Endothelial cell of umbilical vein (primary cell): ENCODE measurements around the gene ZDHHC14. TPM values are rescaled to one million over a fixed set of nuclear protein-coding genes. Genes with fewer than 3 reads are reported as not detected.

Source experiments
- BruUV-seq: library from RNA; stranded (reverse); fragments of 400-500 nt; replicated peaks from 2 replicates; lab custom pipeline; 2021; lab: Mats Ljungman, UMichigan
- CTCF ChIA-PET: fragments of 300-600, 350-600 bp; sonication (Branson Sonifier 250); formaldehyde crosslinking; loops from one replicate; lab custom pipeline; 2021; ENCODE audit warnings: antibody characterized with exemption, inconsistent platforms; lab: Charles Lee
- POLR2A ChIA-PET: fragments of 300-600, 350-600 bp; sonication (Branson Sonifier 250); formaldehyde crosslinking; loops from one replicate; lab custom pipeline; 2021; ENCODE audit warnings: antibody characterized with exemption, inconsistent platforms; lab: Charles Lee
- DNase-seq: peaks from one replicate; pipeline ENCODE4 v3.0.0-alpha.2; 2011; ENCODE audit warnings: low read depth, low spot score
- FAIRE-seq: peaks from 2 replicates; lab custom pipeline; 2011; peaks lifted over from hg19 to GRCh38; lab: Jason Lieb, UNC
- H2AFZ ChIP-seq: 2 replicates; pipeline ENCODE4 v1.6.0; 2012; ENCODE audit warnings: low read depth, low read length, control low read depth, inconsistent platforms
- H3K27ac ChIP-seq: 2 replicates; pipeline ENCODE4 v1.5.1; 2011; ENCODE audit warnings: low read depth, mild to moderate bottlenecking, control low read depth, low read length, moderate library complexity; ENCODE audit not compliant: insufficient read depth
- H3K27me3 ChIP-seq, 2 experiments: 2 replicates each; pipeline versions ENCODE4 v1.6.0 to v1.6.1; 2011; ENCODE audit warnings: low read length in 2 of 2, mixed read lengths in 1 of 2; ENCODE audit not compliant: control insufficient read depth in 2 of 2, insufficient read depth in 2 of 2
- H3K36me3 ChIP-seq, 2 experiments: 2 replicates in 1 of 2; 3 replicates in 1 of 2; pipeline ENCODE4 v1.5.1; 2011; ENCODE audit warnings: low read length in 2 of 2, mild to moderate bottlenecking in 1 of 2, moderate library complexity in 1 of 2; ENCODE audit not compliant: control insufficient read depth in 2 of 2, insufficient read depth in 2 of 2; ENCODE audit errors: extremely low read depth in 1 of 2
- H3K4me1 ChIP-seq: 3 replicates; pipeline ENCODE4 v1.5.1; 2011; ENCODE audit warnings: mild to moderate bottlenecking, low read length; ENCODE audit not compliant: control insufficient read depth, insufficient read depth; ENCODE audit errors: extremely low read depth
- H3K4me2 ChIP-seq: 2 replicates; pipeline ENCODE4 v1.6.1; 2011; ENCODE audit warnings: low read length, control low read depth, mixed read lengths; ENCODE audit not compliant: insufficient read depth
- H3K4me3 ChIP-seq, 3 experiments: fragments of 200-600 bp in 1 of 3; sonication (generic), shearing (Covaris generic) in 1 of 3; replicated peaks in 1 of 3; 2 replicates each; pipeline ENCODE4 v1.5.1; 2011 to 2016; ENCODE audit warnings: control low read depth in 3 of 3, low read length in 3 of 3, mild to moderate bottlenecking in 2 of 3, inconsistent platforms in 1 of 3, low read depth in 1 of 3, moderate library complexity in 1 of 3; ENCODE audit not compliant: insufficient read depth in 1 of 3
- H3K79me2 ChIP-seq: 2 replicates; pipeline ENCODE4 v1.6.0; 2012; ENCODE audit warnings: low read length, inconsistent platforms; ENCODE audit not compliant: control insufficient read depth, insufficient read depth
- H3K9ac ChIP-seq: replicated peaks from 2 replicates; pipeline ENCODE3; 2011; ENCODE audit warnings: low read length, control low read depth; ENCODE audit not compliant: insufficient read depth; ENCODE audit errors: extremely low read depth
- H3K9me1 ChIP-seq: replicated peaks from 3 replicates; pipeline ENCODE4 v1.6.0; 2011; ENCODE audit warnings: mild to moderate bottlenecking, low read length; ENCODE audit not compliant: control insufficient read depth, insufficient read depth; ENCODE audit errors: extremely low read depth
- H3K9me3 ChIP-seq: replicated peaks from 2 replicates; pipeline ENCODE4 v1.5.1; 2012; ENCODE audit warnings: low read length, inconsistent platforms; ENCODE audit not compliant: control insufficient read depth, insufficient read depth
- H4K20me1 ChIP-seq: replicated peaks from 2 replicates; pipeline ENCODE3; 2011; ENCODE audit warnings: mild to moderate bottlenecking, low read length; ENCODE audit not compliant: control insufficient read depth, insufficient read depth; ENCODE audit errors: extremely low read depth
- CTCF ChIP-seq, 2 donors: IDR thresholded peaks; 1 replicate in 1 of 2; 2 replicates in 1 of 2; pipeline ENCODE4 v1.5.1; 2011; ENCODE audit warnings: low read length in 2 of 2, mild to moderate bottlenecking in 2 of 2, moderate library complexity in 2 of 2, control low read depth in 1 of 2, inconsistent platforms in 1 of 2, low read depth in 1 of 2; ENCODE audit not compliant: insufficient read depth in 1 of 2; ENCODE audit errors: extremely low read depth in 1 of 2
- EZH2 ChIP-seq: IDR thresholded peaks from 2 replicates; pipeline ENCODE4 v1.6.1; 2012; ENCODE audit warnings: borderline replicate concordance, low read depth, mild to moderate bottlenecking, moderate library complexity, low read length, inconsistent platforms; ENCODE audit not compliant: severe bottlenecking
- FOS ChIP-seq: IDR thresholded peaks from 2 replicates; pipeline ENCODE4 v1.6.1; 2011; ENCODE audit warnings: mild to moderate bottlenecking, low read length, moderate library complexity, borderline replicate concordance; ENCODE audit not compliant: insufficient read depth
- GATA2 ChIP-seq: IDR thresholded peaks from 2 replicates; pipeline ENCODE4 v1.7.0; 2011; ENCODE audit warnings: low read depth, mild to moderate bottlenecking, moderate library complexity, mixed read lengths, low read length; ENCODE audit not compliant: insufficient read length, insufficient read depth
- JUN ChIP-seq: IDR thresholded peaks from 2 replicates; pipeline ENCODE4 v1.6.1; 2011; ENCODE audit warnings: borderline replicate concordance, low read depth; ENCODE audit not compliant: insufficient read length, insufficient read depth
- MAX ChIP-seq: IDR thresholded peaks from 2 replicates; pipeline ENCODE4 v1.6.1; 2011; ENCODE audit not compliant: insufficient read depth, insufficient read length
- MYC ChIP-seq: IDR thresholded peaks from one replicate; pipeline ENCODE4 v1.6.1; 2011; ENCODE audit warnings: mild to moderate bottlenecking, low read depth, low read length
- POLR2A ChIP-seq: IDR thresholded peaks from 2 replicates; pipeline ENCODE4 v1.6.1; 2012; ENCODE audit warnings: low read depth, mild to moderate bottlenecking, control low read depth, low read length
- POLR2AphosphoS5 ChIP-seq: IDR thresholded peaks from 2 replicates; pipeline ENCODE4 v1.6.1; 2012; ENCODE audit warnings: low read depth, mild to moderate bottlenecking, control low read depth, low read length, moderate library complexity; ENCODE audit not compliant: insufficient read depth
- dilution Hi-C: fragments of 300-500 bp; cut with MboI; formaldehyde crosslinking; loops from one replicate; pipeline ENCODE4 v1.15.0; 2019; ENCODE audit warnings: low sequenced_read_pairs; ENCODE audit not compliant: extremely low pct_ligation_motif_present
- intact Hi-C: fragments of 100-400 bp; cut with micrococcal nuclease; formaldehyde crosslinking; loops from one replicate; pipeline ENCODE4 v1.10.0; 2022
- polyA plus RNA-seq, 4 experiments: library from polyadenylated mRNA; depleted of rRNA in 3 of 4; stranded (reverse) in 3 of 4; unstranded in 1 of 4; fragments of >200 nt; gene quantifications; 2 replicates each; pipeline versions ENCODE4 v1.2.1 to v1.2.3, GENCODE V29; 2011 to 2012; ENCODE audit warnings: missing spikeins in 1 of 4
- total RNA-seq: library from RNA; stranded (reverse); gene quantifications from 2 replicates; pipeline ENCODE4 v1.2.3, GENCODE V29; 2021

The ZDHHC14 gene
- total and polyA plus RNA-seq, 2 donors (not counting 3 experiments of a cell fraction or from before 2014, with no cell fraction given) = 23.0 to 25.6 TPM

GRCh38 chr6:157468574-157468973, 87.6 kb downstream of the ZDHHC14 start:
- ChIA-PET CTCF (no interaction called here), POLR2A (no interaction called here)
- TF ChIP-seq JUN (no peak), POLR2AphosphoS5 (no peak), FOS (no peak), GATA2 (no peak), MAX (no peak), MYC (no peak), CTCF (IDR thresholded peaks at IDR 0.05; ENCODE audit: extremely low read depth in 1 of 2, insufficient read depth in 1 of 2, low read depth in 1 of 2, low read length in 2 of 2) (no peak), EZH2 (no peak), POLR2A (no peak)

More at GRCh38 chr6:157468574-157468973, 87.6 kb downstream of the ZDHHC14 start:
- BruUV-seq = no TSS peak
- DNase-seq = no peak
- intact Hi-C loops (no loop called here), dilution Hi-C loops (no loop called here)
- H3K36me3 ChIP-seq = no peaks in the 10 kb centered on the region
- no peaks in the 10 kb centered on the region for H3K9me3 ChIP-seq
- no peaks in the 10 kb centered on the region for H3K79me2 ChIP-seq
- H3K4me3 ChIP-seq = no peak overlapping the region
- H3K4me2 ChIP-seq = no peak overlapping the region
- no peaks in the 10 kb centered on the region for H3K27me3 ChIP-seq
- H4K20me1 ChIP-seq = no peaks in the 10 kb centered on the region
- H3K27ac ChIP-seq = no peak overlapping the region
- no peak overlapping the region for H3K9ac ChIP-seq
- no peaks in the 10 kb centered on the region for H3K4me1 ChIP-seq
- H3K9me1 ChIP-seq = no peaks in the 10 kb centered on the region
- no peak for FAIRE-seq
- no peak overlapping the region for H2AFZ ChIP-seq
